ENCODE data around the gene GALNT17.

GALNT17 gene

GRCh38 chr7:71486856-71487628 lies 355.1 kb downstream of the GALNT17 start:
- POLR2A ChIA-PET (ENCODE audit: low non-redundant PET) = interaction anchor here (0.7 kb wide), 1 partner anchor 261 kb away, joined by 8 read pairs; no protein-coding TSS in a partner anchor
- no peak for DNase-seq (ENCODE audit: low spot score)
- CTCF ChIA-PET = interaction anchor here (0.6 kb wide), 2 partner anchors 12 to 384 kb away, joined by 3 to 4 read pairs; no protein-coding TSS in a partner anchor
- no peak overlapping the region for H3K27ac ChIP-seq
- no peak for TF ChIP-seq CTCF (conservative IDR thresholded peaks at IDR 0.05; ENCODE audit: low read depth)

- ChIA-PET POLR2A (ENCODE audit: low non-redundant PET) (no interaction called here), CTCF (interaction anchor here (0.7 kb wide), 1 partner anchor 632 kb away, joined by 3 read pairs; no protein-coding TSS in a partner anchor)
- no peak for TF ChIP-seq CTCF (conservative IDR thresholded peaks at IDR 0.05; ENCODE audit: low read depth)
- no peak overlapping the region for H3K27ac ChIP-seq
- no peak for DNase-seq (ENCODE audit: low spot score)
Measured at GRCh38 chr7:71488308-71488707, 356.4 kb downstream of the GALNT17 start.

- no peak for DNase-seq (ENCODE audit: low spot score)
Measured at GRCh38 chr7:71491336-71491735, 359.4 kb downstream of the GALNT17 start.

GRCh38 chr7:71495828-71496227 lies 363.9 kb downstream of the GALNT17 start:
- DNase-seq (ENCODE audit: low spot score) = no peak
- TF ChIP-seq CTCF (conservative IDR thresholded peaks at IDR 0.05; ENCODE audit: low read depth) = no peak
- CTCF ChIA-PET = no interaction called here
- H3K27ac ChIP-seq = no peak overlapping the region
- POLR2A ChIA-PET (ENCODE audit: low non-redundant PET) = no interaction called here

More at GRCh38 chr7:71491336-71491735, 359.4 kb downstream of the GALNT17 start:
- CTCF ChIA-PET = no interaction called here
- no peak overlapping the region for H3K27ac ChIP-seq
- POLR2A ChIA-PET (ENCODE audit: low non-redundant PET) = no interaction called here
- TF ChIP-seq CTCF (conservative IDR thresholded peaks at IDR 0.05; ENCODE audit: low read depth) = no peak

GRCh38 chr7:71497256-71497946 lies 365.5 kb downstream of the GALNT17 start:
- ChIA-PET POLR2A (ENCODE audit: low non-redundant PET) (no interaction called here), CTCF (no interaction called here)
- no peak for DNase-seq (ENCODE audit: low spot score)
- TF ChIP-seq CTCF (conservative IDR thresholded peaks at IDR 0.05; ENCODE audit: low read depth) = no peak
- no peak overlapping the region for H3K27ac ChIP-seq

GRCh38 chr7:71498381-71498780 lies 366.4 kb downstream of the GALNT17 start:
- ChIA-PET CTCF (interaction anchor here (0.7 kb wide), 1 partner anchor 11 kb away, joined by 3 read pairs; no protein-coding TSS in a partner anchor), POLR2A (ENCODE audit: low non-redundant PET) (no interaction called here)
- no peak for DNase-seq (ENCODE audit: low spot score)
- TF ChIP-seq CTCF (conservative IDR thresholded peaks at IDR 0.05; ENCODE audit: low read depth) = no peak
- no peak overlapping the region for H3K27ac ChIP-seq

Measured in RWPE1 (cell line).